Astrocyte (in vitro differentiated cells and primary cell): ENCODE data around the gene CIZ1. TPM values are rescaled to one million over a fixed set of nuclear protein-coding genes. Genes with fewer than 3 reads are reported as not detected.

ENCODE experiments used
- DNase-seq: peaks from one replicate; pipeline ENCODE4 v3.0.0-alpha.2; 2010; ENCODE audit warnings: low read depth
- FAIRE-seq: peaks from 2 replicates; lab custom pipeline; 2011; peaks lifted over from hg19 to GRCh38; lab: Jason Lieb, UNC
- H2AFZ ChIP-seq: 2 replicates; pipeline ENCODE4 v1.6.0; 2012; ENCODE audit warnings: low read depth, low read length, inconsistent platforms
- H3K27ac ChIP-seq: 2 replicates; pipeline ENCODE4 v1.5.1; 2011; ENCODE audit warnings: low read depth, low read length, inconsistent platforms
- H3K27me3 ChIP-seq: 2 replicates; pipeline ENCODE4 v1.6.0; 2011; ENCODE audit warnings: low read length, inconsistent platforms; ENCODE audit not compliant: insufficient read depth
- H3K36me3 ChIP-seq: 2 replicates; pipeline ENCODE4 v1.5.1; 2011; ENCODE audit warnings: low read length, inconsistent platforms; ENCODE audit not compliant: insufficient read depth
- H3K4me1 ChIP-seq: 2 replicates; pipeline ENCODE4 v1.5.1; 2011; ENCODE audit warnings: low read length, inconsistent platforms; ENCODE audit not compliant: insufficient read depth
- H3K4me2 ChIP-seq: 2 replicates; pipeline ENCODE4 v1.6.0; 2012; ENCODE audit warnings: low read length, inconsistent platforms
- H3K4me3 ChIP-seq: 2 replicates; pipeline ENCODE4 v1.5.1; 2011; ENCODE audit warnings: low read depth, mild to moderate bottlenecking, low read length, inconsistent platforms; ENCODE audit not compliant: insufficient read depth
- H3K79me2 ChIP-seq: 2 replicates; pipeline ENCODE4 v1.6.0; 2012; ENCODE audit warnings: mild to moderate bottlenecking, low read length, inconsistent platforms; ENCODE audit not compliant: insufficient read depth
- H3K9ac ChIP-seq: 2 replicates; pipeline ENCODE4 v1.6.0; 2012; ENCODE audit warnings: mild to moderate bottlenecking, low read length, inconsistent platforms
- H3K9me3 ChIP-seq: 2 replicates; pipeline ENCODE4 v1.5.1; 2012; ENCODE audit warnings: low read depth, mild to moderate bottlenecking, low read length, inconsistent platforms; ENCODE audit not compliant: insufficient read depth
- H4K20me1 ChIP-seq: 2 replicates; pipeline ENCODE4 v1.6.0; 2012; ENCODE audit warnings: low read length, inconsistent platforms; ENCODE audit not compliant: insufficient read depth
- H3K27ac Mint-ChIP-seq: one replicate; pipeline ENCODE4 v1.8.0; 2021; ENCODE audit warnings: mild to moderate bottlenecking, mixed read lengths; ENCODE audit not compliant: unreplicated experiment
- H3K27me3 Mint-ChIP-seq: one replicate; pipeline ENCODE4 v1.8.0; 2021; ENCODE audit warnings: low read depth, mixed read lengths; ENCODE audit not compliant: unreplicated experiment
- H3K36me3 Mint-ChIP-seq: one replicate; pipeline ENCODE4 v1.8.0; 2021; ENCODE audit warnings: low read depth, mixed read lengths; ENCODE audit not compliant: unreplicated experiment
- H3K4me1 Mint-ChIP-seq: one replicate; pipeline ENCODE4 v1.8.0; 2021; ENCODE audit warnings: low read depth, mixed read lengths; ENCODE audit not compliant: unreplicated experiment
- H3K4me3 Mint-ChIP-seq: one replicate; pipeline ENCODE4 v1.8.0; 2021; ENCODE audit warnings: mild to moderate bottlenecking, moderate library complexity, mixed read lengths; ENCODE audit not compliant: unreplicated experiment
- H3K9me3 Mint-ChIP-seq: one replicate; pipeline ENCODE4 v1.8.0; 2021; ENCODE audit warnings: mild to moderate bottlenecking, mixed read lengths; ENCODE audit not compliant: unreplicated experiment
- EZH2 ChIP-seq: IDR thresholded peaks from 2 replicates; pipeline ENCODE4 v1.6.1; 2012; ENCODE audit warnings: mild to moderate bottlenecking, low read length, inconsistent platforms; ENCODE audit not compliant: insufficient read depth
- total RNA-seq: library from RNA; stranded (reverse); gene quantifications from 2 replicates; pipeline ENCODE4 v1.2.1, GENCODE V29; 2021
- TF ChIP-seq, protein P1 (sequence below): IDR thresholded peaks from 2 replicates; pipeline ENCODE4 v1.5.1; 2011; ENCODE audit warnings: low read depth, mild to moderate bottlenecking, inconsistent platforms, low read length, moderate library complexity; ENCODE audit not compliant: insufficient read depth

The CIZ1 gene
- total RNA-seq, 1 donor from 2014 or later = 117 TPM

DNA sequence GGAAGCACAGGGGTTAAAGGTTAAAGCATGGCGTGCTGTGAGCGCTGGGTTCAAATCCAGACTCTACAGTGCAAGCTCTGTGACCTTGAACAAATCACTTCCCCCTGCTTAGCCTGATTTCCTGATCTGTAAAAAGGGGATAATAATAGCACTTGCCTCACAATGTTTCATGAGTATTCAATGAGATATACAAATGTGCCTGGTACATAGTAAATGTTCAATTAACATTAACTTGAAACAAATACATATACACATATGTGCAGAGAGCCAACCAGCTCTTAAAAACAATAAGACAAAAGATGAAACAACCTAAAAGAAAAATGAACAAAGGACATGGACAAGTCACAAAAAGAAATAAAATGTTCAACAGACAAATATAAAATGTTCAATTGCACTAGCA, 4.0 kb downstream of the CIZ1 start:
- H3K4me3 Mint-ChIP-seq = no peak overlapping the region
- H3K27ac Mint-ChIP-seq = no peak overlapping the region
- no peaks in the 10 kb centered on the region for H3K9me3 ChIP-seq

DNA sequence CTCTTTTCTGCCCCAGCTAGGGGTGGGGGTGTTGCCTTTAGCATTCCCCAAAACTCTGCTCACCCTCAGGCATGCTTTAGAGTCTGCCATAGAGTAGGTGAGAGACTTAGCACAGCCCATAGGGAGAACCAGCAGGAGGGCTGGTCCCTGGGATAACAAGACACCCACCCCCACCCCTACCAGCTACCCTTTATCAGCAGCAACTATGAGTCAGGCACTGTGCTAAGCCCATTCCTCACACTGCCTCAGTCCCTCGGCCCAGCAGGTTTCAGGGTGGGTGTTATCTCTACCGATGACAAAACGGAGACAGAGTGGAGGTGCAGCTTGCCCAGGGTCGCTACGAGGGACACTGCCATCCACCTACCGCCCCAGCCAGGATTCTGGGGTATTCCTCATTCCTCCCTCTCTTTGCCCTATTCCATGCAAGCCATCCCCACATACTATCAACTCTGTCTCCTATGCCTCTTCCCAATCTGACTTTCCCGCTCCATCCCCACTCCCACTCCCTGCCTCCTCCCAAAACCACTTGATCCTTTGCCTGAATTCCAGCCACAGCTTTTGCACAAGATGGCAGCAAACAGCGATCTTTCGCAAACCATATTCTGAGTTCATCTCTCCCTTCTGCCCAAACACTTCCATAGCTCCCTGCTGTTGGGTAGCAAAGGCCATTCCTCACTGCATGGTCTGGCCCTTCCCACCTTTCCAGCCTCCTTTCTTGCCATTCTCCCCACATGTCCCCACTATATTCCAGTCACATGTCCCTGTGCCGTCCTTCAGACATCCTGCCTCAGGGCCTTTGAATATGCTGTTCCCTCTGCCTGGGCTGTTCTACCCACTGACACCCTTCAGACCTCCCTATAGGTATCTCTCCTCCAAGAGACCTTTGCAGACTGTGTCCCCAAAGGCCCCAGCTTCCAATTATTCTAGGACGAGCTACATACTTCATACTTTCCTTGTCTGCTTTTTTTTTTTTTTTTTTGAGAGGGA, 5.1 kb downstream of the CIZ1 start:
- TF ChIP-seq, protein P1, sequence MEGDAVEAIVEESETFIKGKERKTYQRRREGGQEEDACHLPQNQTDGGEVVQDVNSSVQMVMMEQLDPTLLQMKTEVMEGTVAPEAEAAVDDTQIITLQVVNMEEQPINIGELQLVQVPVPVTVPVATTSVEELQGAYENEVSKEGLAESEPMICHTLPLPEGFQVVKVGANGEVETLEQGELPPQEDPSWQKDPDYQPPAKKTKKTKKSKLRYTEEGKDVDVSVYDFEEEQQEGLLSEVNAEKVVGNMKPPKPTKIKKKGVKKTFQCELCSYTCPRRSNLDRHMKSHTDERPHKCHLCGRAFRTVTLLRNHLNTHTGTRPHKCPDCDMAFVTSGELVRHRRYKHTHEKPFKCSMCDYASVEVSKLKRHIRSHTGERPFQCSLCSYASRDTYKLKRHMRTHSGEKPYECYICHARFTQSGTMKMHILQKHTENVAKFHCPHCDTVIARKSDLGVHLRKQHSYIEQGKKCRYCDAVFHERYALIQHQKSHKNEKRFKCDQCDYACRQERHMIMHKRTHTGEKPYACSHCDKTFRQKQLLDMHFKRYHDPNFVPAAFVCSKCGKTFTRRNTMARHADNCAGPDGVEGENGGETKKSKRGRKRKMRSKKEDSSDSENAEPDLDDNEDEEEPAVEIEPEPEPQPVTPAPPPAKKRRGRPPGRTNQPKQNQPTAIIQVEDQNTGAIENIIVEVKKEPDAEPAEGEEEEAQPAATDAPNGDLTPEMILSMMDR = no peak
- no peak for TF ChIP-seq EZH2
- no peak overlapping the region for H3K4me2 ChIP-seq
- peaks cover 35% of the 10 kb centered on the region for H4K20me1 ChIP-seq
- H3K27me3 ChIP-seq = no peaks in the 10 kb centered on the region
- H3K9me3 ChIP-seq = no peaks in the 10 kb centered on the region
- no peak for DNase-seq
- Mint-ChIP-seq H3K9me3 (no peaks in the 10 kb centered on the region), H3K27ac (no peak overlapping the region), H3K4me3 (no peak overlapping the region), H3K27me3 (no peaks in the 10 kb centered on the region), H3K4me1 (peaks cover 8% of the 10 kb centered on the region), H3K36me3 (peaks cover 23% of the 10 kb centered on the region)
- peaks cover 26% of the 10 kb centered on the region for H3K79me2 ChIP-seq
- no peak overlapping the region for H3K27ac ChIP-seq
- no peak overlapping the region for H3K4me3 ChIP-seq
- peaks cover 11% of the 10 kb centered on the region for H3K4me1 ChIP-seq
- H2AFZ ChIP-seq = no peak overlapping the region
- H3K36me3 ChIP-seq = peaks cover 14% of the 10 kb centered on the region
- H3K9ac ChIP-seq = no peak overlapping the region
- FAIRE-seq = no peak

More for the DNA sequence above, 4.0 kb downstream of the CIZ1 start:
- H3K27ac ChIP-seq = no peak overlapping the region
- Mint-ChIP-seq H3K9me3 (no peaks in the 10 kb centered on the region), H3K27me3 (no peaks in the 10 kb centered on the region), H3K4me1 (peaks cover 8% of the 10 kb centered on the region), H3K36me3 (peaks cover 20% of the 10 kb centered on the region)
- TF ChIP-seq EZH2 = no peak
- TF ChIP-seq, protein P1 = no peak
- H4K20me1 ChIP-seq = peaks cover 34% of the 10 kb centered on the region
- H3K9ac ChIP-seq = no peak overlapping the region
- H2AFZ ChIP-seq = no peak overlapping the region
- H3K4me1 ChIP-seq = peaks cover 11% of the 10 kb centered on the region
- H3K4me2 ChIP-seq = no peak overlapping the region
- H3K79me2 ChIP-seq = peaks cover 26% of the 10 kb centered on the region
- DNase-seq (no peak), FAIRE-seq (no peak)
- H3K4me3 ChIP-seq = no peak overlapping the region
- H3K27me3 ChIP-seq = no peaks in the 10 kb centered on the region
- H3K36me3 ChIP-seq = peaks cover 14% of the 10 kb centered on the region
